H1 (cell line): ENCODE results near the gene SLC39A13. TPM values are rescaled to one million over a fixed set of nuclear protein-coding genes. Genes with fewer than 3 reads are reported as not detected.

Experiments
- TEAD4 ChIP-seq: IDR thresholded peaks from 2 replicates; pipeline ENCODE4 v1.6.1; 2012; ENCODE audit warnings: low read depth, low read length, inconsistent platforms, mixed read lengths
- polyA plus RNA-seq, 7 experiments: library from polyadenylated mRNA; depleted of rRNA in 3 of 7; stranded (reverse) in 5 of 7; unstranded in 2 of 7; fragments of >200 nt in 5 of 7; fragments of 200-250 nt in 2 of 7; gene quantifications; 1 replicate in 5 of 7; 2 replicates in 1 of 7; 4 replicates in 1 of 7; pipeline versions ENCODE4 v1.2.1 to v1.2.3, GENCODE V29; 2011 to 2013; ENCODE audit warnings: missing spikeins in 2 of 7, mixed read lengths in 2 of 7
- total RNA-seq: library from RNA; stranded (reverse); fragmentation: NEBNext Ultra II Directional; extraction: Animal tissue kit (Norgen Biotek cat#: 25700); gene quantifications from 2 replicates; pipeline ENCODE4 v1.2.1, GENCODE V29; 2021

SLC39A13 gene
- total and polyA plus RNA-seq, 2 of the 8 experiments (the other 6 are each of a cell fraction or from before 2014, with no cell fraction given) = 23.2 to 30.0 TPM

DNA sequence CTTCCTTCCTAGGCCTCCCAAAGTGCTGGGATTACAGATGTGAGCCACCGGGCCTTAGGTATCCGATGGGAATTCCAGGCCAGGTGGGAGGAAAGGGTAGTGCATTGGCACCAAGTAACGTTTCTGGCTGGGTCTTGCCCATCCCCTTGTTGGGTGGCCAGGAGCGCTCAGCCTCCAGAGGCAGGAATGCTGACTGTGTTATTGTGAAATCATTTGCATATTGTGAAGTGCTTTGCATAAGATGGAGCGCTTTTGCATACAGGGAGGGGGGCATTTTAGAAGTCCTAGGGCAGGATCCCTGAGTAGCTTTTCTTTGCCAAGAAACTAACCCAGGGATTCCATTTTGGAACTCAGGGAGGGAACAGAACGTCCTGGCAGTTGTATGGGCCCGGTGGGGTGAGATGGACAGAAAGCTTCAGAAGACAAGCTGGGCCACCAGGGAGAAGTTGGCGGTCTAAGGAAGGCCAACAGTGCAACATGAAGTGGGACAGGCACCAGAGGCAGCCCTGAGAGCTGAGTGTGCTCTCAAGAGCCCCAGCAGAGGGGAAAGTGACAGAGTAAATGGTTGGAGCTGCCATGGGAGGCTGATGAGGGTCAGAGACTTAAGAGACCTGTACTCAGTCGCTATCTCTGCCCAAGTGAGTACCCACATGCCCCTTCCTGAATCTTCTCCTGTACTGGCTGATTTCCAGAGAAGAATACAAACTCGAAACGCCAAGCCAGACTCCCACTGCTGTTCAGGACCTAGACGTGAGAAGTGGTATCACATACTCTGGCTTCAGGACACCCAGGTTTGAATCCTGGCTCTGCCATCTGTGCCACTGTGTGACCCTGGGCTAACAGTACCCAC, 1.3 kb upstream of the SLC39A13 start (continued):
- peak; percentile 89 for TF ChIP-seq TEAD4
